Measurements from ENCODE around the gene GPR146.
"Not testable (repeated sequence)": the region's sequence is repeated elsewhere in the genome, so short reads cannot be mapped to it uniquely, and the experiment has no call there.

GPR146 gene

GRCh38 chr7:1074018-1074417 lies 29.7 kb downstream of the GPR146 start:
- H3K36me3 ChIP-seq (ENCODE audit: control insufficient read depth, insufficient read depth, low read length); H3K4me3 ChIP-seq (ENCODE audit: low read length); H3K9me3 ChIP-seq (ENCODE audit: control insufficient read depth, low read length); H3K9ac ChIP-seq (ENCODE audit: low read length); H3K27me3 ChIP-seq (ENCODE audit: control insufficient read depth, insufficient read depth, low read length): not testable (repeated sequence)
- H3K4me1 ChIP-seq (ENCODE audit: control insufficient read depth, insufficient read depth, low read length) = peaks cover 17% of the 10 kb centered on the region

GRCh38 chr7:1074593-1075431 lies 30.5 kb downstream of the GPR146 start:
- Histone ChIP-seq H3K9ac (ENCODE audit: low read length) (no peak overlapping the region), H3K36me3 (ENCODE audit: control insufficient read depth, insufficient read depth, low read length) (no peaks in the 10 kb centered on the region), H3K27me3 (ENCODE audit: control insufficient read depth, insufficient read depth, low read length) (no peaks in the 10 kb centered on the region), H3K9me3 (ENCODE audit: control insufficient read depth, low read length) (no peaks in the 10 kb centered on the region), H3K4me1 (ENCODE audit: control insufficient read depth, insufficient read depth, low read length) (peaks cover 21% of the 10 kb centered on the region), H3K4me3 (ENCODE audit: low read length) (no peak overlapping the region)

GRCh38 chr7:1076184-1077072 lies 32.1 kb downstream of the GPR146 start:
- Histone ChIP-seq H3K9me3 (ENCODE audit: control insufficient read depth, low read length) (no peaks in the 10 kb centered on the region), H3K36me3 (ENCODE audit: control insufficient read depth, insufficient read depth, low read length) (no peaks in the 10 kb centered on the region), H3K27me3 (ENCODE audit: control insufficient read depth, insufficient read depth, low read length) (no peaks in the 10 kb centered on the region), H3K9ac (ENCODE audit: low read length) (peak overlapping the region; percentile 39), H3K4me3 (ENCODE audit: low read length) (peak overlapping the region; percentile 31), H3K4me1 (ENCODE audit: control insufficient read depth, insufficient read depth, low read length) (peaks cover 21% of the 10 kb centered on the region)

GRCh38 chr7:1078519-1078918 lies 34.2 kb downstream of the GPR146 start:
- no peaks in the 10 kb centered on the region for H3K36me3 ChIP-seq (ENCODE audit: control insufficient read depth, insufficient read depth, low read length)
- H3K9me3 ChIP-seq (ENCODE audit: control insufficient read depth, low read length) = no peaks in the 10 kb centered on the region
- peaks cover 24% of the 10 kb centered on the region for H3K4me1 ChIP-seq (ENCODE audit: control insufficient read depth, insufficient read depth, low read length)
- peaks cover 6% of the 10 kb centered on the region for H3K27me3 ChIP-seq (ENCODE audit: control insufficient read depth, insufficient read depth, low read length)
- no peak overlapping the region for H3K9ac ChIP-seq (ENCODE audit: low read length)
- no peak overlapping the region for H3K4me3 ChIP-seq (ENCODE audit: low read length)

GRCh38 chr7:1078985-1079384 lies 34.6 kb downstream of the GPR146 start:
- no peaks in the 10 kb centered on the region for H3K9me3 ChIP-seq (ENCODE audit: control insufficient read depth, low read length)
- peaks cover 6% of the 10 kb centered on the region for H3K27me3 ChIP-seq (ENCODE audit: control insufficient read depth, insufficient read depth, low read length)
- H3K4me3 ChIP-seq (ENCODE audit: low read length) = no peak overlapping the region
- H3K9ac ChIP-seq (ENCODE audit: low read length) = no peak overlapping the region
- H3K4me1 ChIP-seq (ENCODE audit: control insufficient read depth, insufficient read depth, low read length) = peaks cover 28% of the 10 kb centered on the region
- no peaks in the 10 kb centered on the region for H3K36me3 ChIP-seq (ENCODE audit: control insufficient read depth, insufficient read depth, low read length)

GRCh38 chr7:1079546-1079945 lies 35.2 kb downstream of the GPR146 start:
- no peak overlapping the region for H3K4me3 ChIP-seq (ENCODE audit: low read length)
- H3K36me3 ChIP-seq (ENCODE audit: control insufficient read depth, insufficient read depth, low read length) = no peaks in the 10 kb centered on the region
- no peaks in the 10 kb centered on the region for H3K9me3 ChIP-seq (ENCODE audit: control insufficient read depth, low read length)
- peaks cover 32% of the 10 kb centered on the region for H3K4me1 ChIP-seq (ENCODE audit: control insufficient read depth, insufficient read depth, low read length)
- H3K9ac ChIP-seq (ENCODE audit: low read length) = no peak overlapping the region
- H3K27me3 ChIP-seq (ENCODE audit: control insufficient read depth, insufficient read depth, low read length) = peaks cover 6% of the 10 kb centered on the region

- H3K4me3 ChIP-seq (ENCODE audit: low read length) = no peak overlapping the region
- H3K4me1 ChIP-seq (ENCODE audit: control insufficient read depth, insufficient read depth, low read length) = peaks cover 35% of the 10 kb centered on the region
- H3K9ac ChIP-seq (ENCODE audit: low read length) = no peak overlapping the region
- peaks cover 6% of the 10 kb centered on the region for H3K27me3 ChIP-seq (ENCODE audit: control insufficient read depth, insufficient read depth, low read length)
- H3K36me3 ChIP-seq (ENCODE audit: control insufficient read depth, insufficient read depth, low read length) = no peaks in the 10 kb centered on the region
- no peaks in the 10 kb centered on the region for H3K9me3 ChIP-seq (ENCODE audit: control insufficient read depth, low read length)
Measured at GRCh38 chr7:1080252-1080920, 36.0 kb downstream of the GPR146 start.

GRCh38 chr7:1080921-1081255 lies 36.5 kb downstream of the GPR146 start:
- no peaks in the 10 kb centered on the region for H3K36me3 ChIP-seq (ENCODE audit: control insufficient read depth, insufficient read depth, low read length)
- peaks cover 6% of the 10 kb centered on the region for H3K27me3 ChIP-seq (ENCODE audit: control insufficient read depth, insufficient read depth, low read length)
- H3K9me3 ChIP-seq (ENCODE audit: control insufficient read depth, low read length) = no peaks in the 10 kb centered on the region
- no peak overlapping the region for H3K9ac ChIP-seq (ENCODE audit: low read length)
- H3K4me3 ChIP-seq (ENCODE audit: low read length) = no peak overlapping the region
- peaks cover 34% of the 10 kb centered on the region for H3K4me1 ChIP-seq (ENCODE audit: control insufficient read depth, insufficient read depth, low read length)

GRCh38 chr7:1081336-1081735 lies 37.0 kb downstream of the GPR146 start:
- Histone ChIP-seq H3K9me3 (ENCODE audit: control insufficient read depth, low read length) (no peaks in the 10 kb centered on the region), H3K36me3 (ENCODE audit: control insufficient read depth, insufficient read depth, low read length) (no peaks in the 10 kb centered on the region), H3K4me1 (ENCODE audit: control insufficient read depth, insufficient read depth, low read length) (peaks cover 30% of the 10 kb centered on the region), H3K9ac (ENCODE audit: low read length) (no peak overlapping the region), H3K4me3 (ENCODE audit: low read length) (no peak overlapping the region), H3K27me3 (ENCODE audit: control insufficient read depth, insufficient read depth, low read length) (peaks cover 6% of the 10 kb centered on the region)

GRCh38 chr7:1081931-1082401 lies 37.6 kb downstream of the GPR146 start:
- H3K36me3 ChIP-seq (ENCODE audit: control insufficient read depth, insufficient read depth, low read length) = no peaks in the 10 kb centered on the region
- H3K9me3 ChIP-seq (ENCODE audit: control insufficient read depth, low read length) = no peaks in the 10 kb centered on the region
- H3K9ac ChIP-seq (ENCODE audit: low read length) = no peak overlapping the region
- peaks cover 30% of the 10 kb centered on the region for H3K4me1 ChIP-seq (ENCODE audit: control insufficient read depth, insufficient read depth, low read length)
- H3K27me3 ChIP-seq (ENCODE audit: control insufficient read depth, insufficient read depth, low read length) = peaks cover 6% of the 10 kb centered on the region
- H3K4me3 ChIP-seq (ENCODE audit: low read length) = no peak overlapping the region

GRCh38 chr7:1083729-1084657 lies 39.6 kb downstream of the GPR146 start:
- Histone ChIP-seq H3K4me3 (ENCODE audit: low read length) (no peak overlapping the region), H3K36me3 (ENCODE audit: control insufficient read depth, insufficient read depth, low read length) (no peaks in the 10 kb centered on the region), H3K27me3 (ENCODE audit: control insufficient read depth, insufficient read depth, low read length) (peaks cover 21% of the 10 kb centered on the region), H3K9me3 (ENCODE audit: control insufficient read depth, low read length) (no peaks in the 10 kb centered on the region), H3K9ac (ENCODE audit: low read length) (no peak overlapping the region), H3K4me1 (ENCODE audit: control insufficient read depth, insufficient read depth, low read length) (peaks cover 42% of the 10 kb centered on the region)

Measured in mucosa of stomach (tissue), 1 donor.